HEK293 (cell line): ENCODE measurements around the gene PRM1.

Experiments
- CTCF ChIA-PET: fragments of 350-600 bp; formaldehyde crosslinking; extraction: SDS; loops from one replicate; lab custom pipeline; 2021; ENCODE audit warnings: antibody characterized with exemption; lab: Yijun Ruan, JAX
- POLR2A ChIA-PET: fragments of 300-600 bp; formaldehyde crosslinking; extraction: SDS; loops from one replicate; lab custom pipeline; 2020; ENCODE audit warnings: antibody characterized with exemption, inconsistent platforms; lab: Yijun Ruan, JAX
- H3K27ac ChIP-seq: fragments of 200-500 bp; sonication (Bioruptor generic); 2 replicates; pipeline ENCODE4 v1.5.1; 2014; ENCODE audit warnings: low read depth, low read length, control low read depth, inconsistent platforms; ENCODE audit errors: extremely low read depth
- H3K36me3 ChIP-seq, 2 experiments: fragments of 200-500 bp in 1 of 2; sonication (Bioruptor generic) in 1 of 2; 1 replicate in 1 of 2; 2 replicates in 1 of 2; pipeline ENCODE4 v1.5.1; 2014 to 2017; ENCODE audit warnings: inconsistent platforms in 2 of 2, low read length in 2 of 2; ENCODE audit not compliant: control insufficient read depth in 2 of 2, insufficient read depth in 1 of 2
- H3K4me1 ChIP-seq: fragments of 200-500 bp; sonication (Bioruptor generic); 2 replicates; pipeline ENCODE4 v1.5.1; 2014; ENCODE audit warnings: mild to moderate bottlenecking, low read length, inconsistent platforms; ENCODE audit not compliant: control insufficient read depth, insufficient read depth
- H3K4me3 ChIP-seq: 2 replicates; pipeline ENCODE4 v1.5.1; 2011; ENCODE audit warnings: low read depth, mild to moderate bottlenecking, control low read depth, low read length, moderate library complexity
- H3K9me3 ChIP-seq: fragments of 200-500 bp; sonication (Bioruptor generic); 2 replicates; pipeline ENCODE4 v1.5.1; 2014; ENCODE audit warnings: low read depth, low read length, inconsistent platforms; ENCODE audit not compliant: control insufficient read depth, insufficient read depth
- GFI1B ChIP-seq: fragments of 450-650 bp; formaldehyde crosslinking; IDR thresholded peaks from 2 replicates; pipeline ENCODE4 v1.5.1; 2016; ENCODE audit warnings: missing biosample characterization, missing genetic modification characterization
- KLF9 ChIP-seq: fragments of 450-650 bp; formaldehyde crosslinking; IDR thresholded peaks from 2 replicates; pipeline ENCODE4 v1.5.1; 2016; ENCODE audit warnings: missing biosample characterization, missing genetic modification characterization, low read depth
- MZF1 ChIP-seq: fragments of 450-650 bp; formaldehyde crosslinking; IDR thresholded peaks from 2 replicates; pipeline ENCODE4 v1.5.1; 2017; ENCODE audit warnings: missing biosample characterization, missing genetic modification characterization, borderline replicate concordance
- PRDM4 ChIP-seq: fragments of 450-650 bp; formaldehyde crosslinking; IDR thresholded peaks from 2 replicates; pipeline ENCODE4 v1.5.1; 2017; ENCODE audit warnings: missing biosample characterization, missing genetic modification characterization
- REPIN1 ChIP-seq: fragments of 450-650 bp; formaldehyde crosslinking; IDR thresholded peaks from 2 replicates; pipeline ENCODE4 v1.5.1; 2017; ENCODE audit warnings: missing biosample characterization, missing genetic modification characterization, low read depth
- WT1 ChIP-seq: fragments of 450-650 bp; formaldehyde crosslinking; IDR thresholded peaks from 2 replicates; pipeline ENCODE4 v1.5.1; 2016; ENCODE audit warnings: missing biosample characterization, missing genetic modification characterization
- ZIC2 ChIP-seq: fragments of 450-650 bp; formaldehyde crosslinking; IDR thresholded peaks from 2 replicates; pipeline ENCODE4 v1.5.1; 2016; ENCODE audit warnings: missing biosample characterization, missing genetic modification characterization
- ZNF133 ChIP-seq: fragments of 450-650 bp; formaldehyde crosslinking; IDR thresholded peaks from 2 replicates; pipeline ENCODE4 v1.5.1; 2016; ENCODE audit warnings: missing biosample characterization, missing genetic modification characterization
- ZNF157 ChIP-seq: fragments of 450-650 bp; formaldehyde crosslinking; IDR thresholded peaks from 2 replicates; pipeline ENCODE4 v1.5.1; 2016; ENCODE audit warnings: missing biosample characterization, missing genetic modification characterization
- ZNF202 ChIP-seq: fragments of 450-650 bp; formaldehyde crosslinking; IDR thresholded peaks from 2 replicates; pipeline ENCODE4 v1.5.1; 2016; ENCODE audit warnings: missing biosample characterization, missing genetic modification characterization, borderline replicate concordance
- ZNF24 ChIP-seq: fragments of 450-650 bp; formaldehyde crosslinking; IDR thresholded peaks from 2 replicates; pipeline ENCODE4 v1.5.1; 2016; ENCODE audit warnings: missing biosample characterization, missing genetic modification characterization
- ZNF248 ChIP-seq: fragments of 450-650 bp; formaldehyde crosslinking; IDR thresholded peaks from 2 replicates; pipeline ENCODE4 v1.5.1; 2017; ENCODE audit warnings: missing biosample characterization, missing genetic modification characterization
- ZNF302 ChIP-seq: fragments of 450-650 bp; formaldehyde crosslinking; IDR thresholded peaks from 2 replicates; pipeline ENCODE4 v1.5.1; 2016; ENCODE audit warnings: missing biosample characterization, missing genetic modification characterization, low read depth
- ZNF362 ChIP-seq: fragments of 450-650 bp; formaldehyde crosslinking; IDR thresholded peaks from 2 replicates; pipeline ENCODE4 v1.5.1; 2016; ENCODE audit warnings: missing biosample characterization, missing genetic modification characterization
- ZNF501 ChIP-seq: fragments of 450-650 bp; formaldehyde crosslinking; IDR thresholded peaks from 2 replicates; pipeline ENCODE4 v1.5.1; 2016; ENCODE audit warnings: missing biosample characterization, missing genetic modification characterization
- ZNF530 ChIP-seq: fragments of 450-650 bp; formaldehyde crosslinking; IDR thresholded peaks from 2 replicates; pipeline ENCODE4 v1.5.1; 2016; ENCODE audit warnings: low read depth, missing biosample characterization, missing genetic modification characterization
- ZNF555 ChIP-seq: fragments of 450-650 bp; formaldehyde crosslinking; conservative IDR thresholded peaks from 2 replicates; pipeline ENCODE4 v1.5.1; 2017; ENCODE audit warnings: missing biosample characterization, mild to moderate bottlenecking, missing genetic modification characterization, inconsistent platforms
- ZSCAN30 ChIP-seq: fragments of 450-650 bp; IDR thresholded peaks from 2 replicates; pipeline ENCODE4 v1.5.1; 2018; ENCODE audit warnings: missing biosample characterization, mild to moderate bottlenecking, missing genetic modification characterization, moderate library complexity
- ZXDB ChIP-seq: fragments of 450-650 bp; formaldehyde crosslinking; IDR thresholded peaks from 2 replicates; pipeline ENCODE4 v1.5.1; 2016; ENCODE audit warnings: missing biosample characterization, missing genetic modification characterization
- TF ChIP-seq, protein P1 (sequence below): fragments of 450-650 bp; formaldehyde crosslinking; IDR thresholded peaks from 2 replicates; pipeline ENCODE4 v1.5.1; 2016; ENCODE audit warnings: missing biosample characterization, missing genetic modification characterization

PRM1 gene

GRCh38 chr16:11276143-11276895 lies 4.8 kb downstream of the PRM1 start, which contains the start of gene PRM2:
PRM2 (minus strand) TSS chr16:11276480; CDS start chr16:11276370, 110 bp downstream.
- no peaks in the 10 kb centered on the region for H3K9me3 ChIP-seq
- no peak for TF ChIP-seq ZNF302 (tag by site-specific recombination)
- TF ChIP-seq GFI1B (tag by site-specific recombination) = no peak
- no peak for TF ChIP-seq ZNF501 (tag by site-specific recombination)
- TF ChIP-seq MZF1 (tag by site-specific recombination) = no peak
- TF ChIP-seq ZNF530 (tag by site-specific recombination) = no peak
- no peak for TF ChIP-seq ZNF24 (tag by site-specific recombination)
- TF ChIP-seq ZNF133 (tag by site-specific recombination) = no peak
- peaks cover 5% of the 10 kb centered on the region for H3K4me1 ChIP-seq
- no peak within 1 kb of the TSS for H3K4me3 ChIP-seq
- no peaks in the 10 kb centered on the region for H3K36me3 ChIP-seq
- ChIA-PET POLR2A (interaction anchor here (1.2 kb wide), 1 partner anchor 21 kb away, joined by 3 read pairs; the partner anchor contains the start of gene SOCS1), CTCF (interaction anchor here (0.6 to 0.7 kb wide), 3 partner anchors 20 to 174 kb away, joined by 3 to 4 read pairs (median 3); partner anchors contain the start of gene SOCS1)
- no peak within 1 kb of the TSS for H3K27ac ChIP-seq

- no peak overlapping the region for H3K27ac ChIP-seq
- no peaks in the 10 kb centered on the region for H3K36me3 ChIP-seq
- no peak overlapping the region for H3K4me3 ChIP-seq
- no peaks in the 10 kb centered on the region for H3K9me3 ChIP-seq
- peaks cover 5% of the 10 kb centered on the region for H3K4me1 ChIP-seq
- POLR2A ChIA-PET = interaction anchor here (2.6 kb wide), 1 partner anchor 19 kb away, joined by 10 read pairs; the partner anchor contains the start of gene SOCS1
- TF ChIP-seq ZNF362 (tag by site-specific recombination) (no peak), REPIN1 (tag by site-specific recombination) (no peak), ZXDB (tag by site-specific recombination) (no peak), ZNF202 (tag by site-specific recombination) (no peak), PRDM4 (tag by site-specific recombination) (no peak), ZNF157 (tag by site-specific recombination) (no peak)
- TF ChIP-seq, all 188 proteins: peak for 0
- CTCF ChIA-PET = no interaction called here
Measured at GRCh38 chr16:11274964-11275363, 6.2 kb downstream of the PRM1 start.

- CTCF ChIA-PET = interaction anchor here (0.7 to 1.1 kb wide), 2 partner anchors 18 to 102 kb away, joined by 6 to 7 read pairs; partner anchors contain the start of gene SOCS1
- peaks cover 5% of the 10 kb centered on the region for H3K4me1 ChIP-seq
- H3K9me3 ChIP-seq = no peaks in the 10 kb centered on the region
- TF ChIP-seq KLF9 (tag by site-specific recombination) (no peak), ZNF248 (tag by site-specific recombination) (no peak), ZIC2 (tag by site-specific recombination) (0 out of 2 replicates have a peak, but pooled peaks have one; percentile 41), WT1 (peak; percentile 58; the same call in 1 of the 2 replicates), ZSCAN30 (tag by site-specific recombination) (0 out of 2 replicates have a peak, but pooled peaks have one; percentile 34), ZNF555 (tag by site-specific recombination) (no peak)
- TF ChIP-seq, protein P1, sequence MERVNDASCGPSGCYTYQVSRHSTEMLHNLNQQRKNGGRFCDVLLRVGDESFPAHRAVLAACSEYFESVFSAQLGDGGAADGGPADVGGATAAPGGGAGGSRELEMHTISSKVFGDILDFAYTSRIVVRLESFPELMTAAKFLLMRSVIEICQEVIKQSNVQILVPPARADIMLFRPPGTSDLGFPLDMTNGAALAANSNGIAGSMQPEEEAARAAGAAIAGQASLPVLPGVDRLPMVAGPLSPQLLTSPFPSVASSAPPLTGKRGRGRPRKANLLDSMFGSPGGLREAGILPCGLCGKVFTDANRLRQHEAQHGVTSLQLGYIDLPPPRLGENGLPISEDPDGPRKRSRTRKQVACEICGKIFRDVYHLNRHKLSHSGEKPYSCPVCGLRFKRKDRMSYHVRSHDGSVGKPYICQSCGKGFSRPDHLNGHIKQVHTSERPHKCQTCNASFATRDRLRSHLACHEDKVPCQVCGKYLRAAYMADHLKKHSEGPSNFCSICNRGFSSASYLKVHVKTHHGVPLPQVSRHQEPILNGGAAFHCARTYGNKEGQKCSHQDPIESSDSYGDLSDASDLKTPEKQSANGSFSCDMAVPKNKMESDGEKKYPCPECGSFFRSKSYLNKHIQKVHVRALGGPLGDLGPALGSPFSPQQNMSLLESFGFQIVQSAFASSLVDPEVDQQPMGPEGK (tag by site-specific recombination) = no peak
- TF ChIP-seq, all 188 proteins: peak for 3
- Histone ChIP-seq H3K4me3 (no peak overlapping the region), H3K36me3 (no peaks in the 10 kb centered on the region), H3K27ac (peak overlapping the region; percentile 45; the same call in 1 of the 2 replicates)
- POLR2A ChIA-PET = interaction anchor here (2.6 kb wide), 1 partner anchor 18 kb away, joined by 10 read pairs; the partner anchor contains the start of gene SOCS1
Measured at GRCh38 chr16:11273721-11274324, 7.3 kb downstream of the PRM1 start.
